Activated CD8-positive, alpha-beta memory T cell treated with anti-CD3 and anti-CD28 coated beads, Interleukin-2, amount 50 U/mL, for 1 hour (primary cell): ENCODE data around the gene RNF144B.
"Not testable (repeated sequence)": the region's sequence is repeated elsewhere in the genome, so short reads cannot be mapped to it uniquely, and the experiment has no call there.

Experiments used
- DNase-seq: peaks from one replicate; pipeline ENCODE4 v3.0.0-alpha.2; 2020; ENCODE audit errors: extremely low read depth

The RNF144B gene

DNA sequence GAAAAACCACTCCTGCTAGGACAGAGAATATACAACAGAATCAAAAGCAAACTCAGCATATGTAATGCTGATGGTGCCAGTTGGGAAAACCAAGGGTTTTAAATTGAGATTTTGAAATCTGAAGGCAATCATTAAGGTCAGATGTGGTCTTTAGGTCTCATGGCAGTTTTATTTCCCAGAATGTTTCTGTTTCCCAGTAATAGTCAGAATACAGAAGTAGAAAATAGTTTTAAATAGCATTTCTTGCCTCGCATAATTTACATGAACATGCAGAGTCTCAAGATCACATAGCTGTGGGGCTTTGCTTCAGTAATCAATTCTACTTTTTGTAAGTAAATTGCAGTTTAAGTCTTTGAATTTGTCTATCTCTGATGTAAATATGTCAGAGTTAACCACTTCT is 58.1 kb downstream of the RNF144B start:
- no peak for DNase-seq

DNA sequence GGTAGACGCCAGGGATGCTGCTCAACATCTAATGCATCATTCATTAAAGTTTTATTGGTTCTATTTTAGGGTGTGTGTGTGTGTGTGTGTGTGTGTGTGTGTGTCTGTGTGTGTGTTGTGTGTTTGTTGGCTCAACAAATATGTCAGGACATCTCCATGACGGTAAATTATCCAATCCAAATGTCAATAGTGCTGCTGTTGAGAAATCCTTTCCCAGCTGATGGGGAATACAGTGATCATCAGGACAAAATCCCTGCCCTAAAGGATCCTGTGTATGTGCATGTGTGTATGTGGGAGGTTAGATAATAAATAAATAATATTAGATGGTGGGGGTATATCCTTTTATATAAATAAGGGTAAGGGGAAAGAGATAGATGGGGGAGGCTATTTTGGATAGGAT is 59.6 kb downstream of the RNF144B start:
- no peak for DNase-seq

GRCh38 chr6:18447552-18447951 is 60.4 kb downstream of the RNF144B start:
- DNase-seq = no peak

DNA sequence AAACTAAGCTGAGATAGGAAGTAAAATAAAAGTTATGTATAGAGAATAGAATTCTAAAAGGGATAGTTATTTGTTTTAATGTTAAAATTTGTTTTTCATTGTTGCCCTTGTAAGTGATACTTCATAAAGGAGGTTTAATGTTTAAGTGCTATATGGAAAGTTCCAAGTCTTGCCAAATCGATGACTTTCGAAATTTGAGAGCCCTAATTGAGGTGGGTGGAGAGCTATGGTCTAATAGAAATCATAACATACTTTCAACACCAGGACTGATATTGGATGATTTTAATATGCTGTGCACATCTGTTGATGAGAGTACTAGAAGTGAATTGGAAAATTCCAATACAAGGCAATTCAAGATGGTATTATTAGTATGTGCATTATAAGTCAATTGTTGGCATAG is 64.6 kb downstream of the RNF144B start:
- no peak for DNase-seq

GRCh38 chr6:18454446-18454845 is 67.3 kb downstream of the RNF144B start:
- no peak for DNase-seq

DNA sequence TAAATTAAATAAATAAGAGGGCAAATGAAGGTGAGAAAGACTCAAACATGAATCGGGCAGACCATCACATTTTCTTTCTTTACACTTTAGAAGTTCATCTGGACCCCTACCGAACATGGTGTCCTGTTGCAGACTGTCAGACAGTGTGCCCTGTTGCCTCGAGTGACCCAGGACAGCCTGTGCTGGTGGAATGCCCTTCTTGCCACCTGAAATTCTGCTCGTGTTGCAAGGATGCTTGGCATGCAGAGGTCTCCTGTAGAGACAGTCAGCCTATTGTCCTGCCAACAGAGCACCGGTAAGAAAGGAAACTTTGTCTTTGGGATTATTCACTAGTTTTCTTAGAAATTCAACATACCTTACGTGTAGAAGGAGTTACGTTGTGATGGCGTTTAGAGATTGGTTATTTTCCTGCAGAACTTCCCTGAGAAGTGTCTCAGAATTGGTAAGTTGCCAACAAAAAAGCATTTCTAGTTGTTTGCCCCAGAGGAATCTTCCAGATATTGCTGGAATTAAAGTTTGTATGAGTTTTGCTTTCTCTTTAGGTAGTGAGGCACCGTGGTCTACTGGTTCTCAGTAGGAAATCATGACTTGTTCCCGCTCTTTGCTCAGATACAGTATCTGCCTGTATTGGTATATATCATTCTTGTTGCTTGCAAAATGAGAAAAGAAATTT is 70.1 kb downstream of the RNF144B start:
- DNase-seq = no peak

- DNase-seq = not testable (repeated sequence)
Observed at GRCh38 chr6:18458086-18458485, 70.9 kb downstream of the RNF144B start.

- no peak for DNase-seq
Observed at GRCh38 chr6:18463429-18463828, 76.3 kb downstream of the RNF144B start.

- DNase-seq = no peak
Observed at GRCh38 chr6:18464176-18464575, 77.0 kb downstream of the RNF144B start.

DNA sequence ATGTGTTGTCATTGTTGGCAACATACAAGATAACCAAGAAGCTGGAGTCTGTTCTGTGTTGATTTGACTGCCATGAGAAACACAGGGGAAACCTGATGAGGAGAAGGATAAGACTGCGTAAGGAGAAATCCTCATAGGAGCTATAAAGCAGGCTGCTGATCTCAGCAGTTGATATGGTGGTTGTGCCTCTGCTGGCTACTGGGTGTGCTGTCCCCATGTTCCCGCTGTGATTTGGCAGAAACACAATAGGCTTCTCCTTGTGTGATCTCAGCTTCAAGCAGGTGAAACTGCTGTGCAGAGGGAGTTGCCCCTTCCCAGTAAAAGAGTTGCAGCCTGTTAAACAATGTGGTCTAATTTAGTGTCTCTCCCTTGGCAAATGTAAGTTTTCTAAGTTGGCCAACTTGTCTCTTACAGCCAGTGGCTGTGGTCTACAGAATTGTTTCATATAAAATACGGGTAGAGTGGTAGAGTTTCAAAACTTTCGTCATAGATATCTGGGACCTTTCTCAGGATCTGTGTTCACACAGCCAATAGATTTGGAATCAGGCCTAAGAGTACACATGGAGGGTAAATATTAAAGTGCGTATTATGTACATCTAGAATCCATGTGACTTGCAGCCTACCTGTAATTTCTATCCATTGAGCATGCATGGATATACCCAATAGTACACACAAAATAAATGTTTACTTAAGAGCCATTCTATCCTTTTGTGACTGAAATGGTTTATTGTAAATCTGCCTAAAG is 78.4 kb downstream of the RNF144B start:
- DNase-seq = no peak

- no peak for DNase-seq
Observed at GRCh38 chr6:18467741-18468502, 80.8 kb downstream of the RNF144B start.

GRCh38 chr6:18468503-18468843 is 81.3 kb downstream of the RNF144B start:
- DNase-seq = no peak

- DNase-seq = no peak
Observed at GRCh38 chr6:18469536-18469935, 82.4 kb downstream of the RNF144B start.

DNA sequence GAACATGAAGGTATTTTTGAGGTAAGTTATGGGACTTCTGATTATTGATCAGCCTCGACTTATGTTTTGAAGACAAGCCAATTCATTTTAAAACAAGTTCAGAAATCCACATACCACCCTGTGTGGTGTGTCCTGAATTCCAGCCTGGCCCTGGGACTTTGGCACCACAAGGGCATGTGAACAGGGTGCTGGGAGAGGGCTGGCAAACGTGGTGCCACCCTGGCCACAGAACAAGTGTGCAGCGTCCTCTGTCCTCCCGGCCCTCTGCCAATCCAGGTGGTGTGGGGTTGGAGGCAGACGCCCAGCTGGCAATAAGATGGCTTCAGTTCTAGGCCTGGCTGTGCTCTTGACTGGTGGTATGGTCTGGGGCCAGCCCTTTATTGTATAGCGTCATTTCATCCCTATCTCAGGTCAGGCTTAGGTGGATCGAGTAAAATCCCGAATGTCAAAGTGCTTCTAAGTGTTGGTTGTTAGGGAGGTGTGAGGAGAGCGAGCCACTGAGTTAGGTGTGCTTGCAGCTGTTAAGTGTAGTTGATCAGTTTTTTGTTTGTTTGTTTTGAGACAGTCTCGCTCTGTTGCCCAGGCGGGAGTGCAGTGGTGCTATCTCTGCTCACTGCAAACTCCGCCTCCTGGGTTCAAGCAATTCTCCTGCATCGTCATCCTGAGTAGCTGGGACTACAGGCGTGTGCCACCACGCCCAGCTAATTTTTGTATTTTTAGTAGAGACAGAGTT is 84.2 kb downstream of the RNF144B start:
- no peak for DNase-seq

DNA sequence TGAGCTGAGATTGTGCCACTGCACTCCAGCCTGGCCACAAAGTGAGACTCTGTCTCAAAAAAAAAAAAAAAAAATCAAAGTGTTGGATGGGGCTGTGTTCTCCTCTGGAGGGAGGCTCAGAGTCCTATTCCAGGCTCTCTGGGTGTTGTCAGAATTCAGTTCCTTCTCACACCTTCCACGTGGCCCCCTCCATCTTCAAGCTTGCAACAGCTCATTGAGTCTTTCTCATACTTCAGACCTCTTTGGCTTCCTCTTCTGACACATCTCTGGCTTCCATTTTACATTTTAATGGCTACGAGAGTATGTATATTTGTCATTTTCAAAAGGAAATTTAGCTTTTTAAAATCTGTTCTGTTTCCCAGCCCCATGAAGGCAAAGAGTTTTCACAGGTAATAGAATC is 85.8 kb downstream of the RNF144B start:
- DNase-seq = no peak

GRCh38 chr6:18473755-18474154 is 86.6 kb downstream of the RNF144B start:
- no peak for DNase-seq

DNA sequence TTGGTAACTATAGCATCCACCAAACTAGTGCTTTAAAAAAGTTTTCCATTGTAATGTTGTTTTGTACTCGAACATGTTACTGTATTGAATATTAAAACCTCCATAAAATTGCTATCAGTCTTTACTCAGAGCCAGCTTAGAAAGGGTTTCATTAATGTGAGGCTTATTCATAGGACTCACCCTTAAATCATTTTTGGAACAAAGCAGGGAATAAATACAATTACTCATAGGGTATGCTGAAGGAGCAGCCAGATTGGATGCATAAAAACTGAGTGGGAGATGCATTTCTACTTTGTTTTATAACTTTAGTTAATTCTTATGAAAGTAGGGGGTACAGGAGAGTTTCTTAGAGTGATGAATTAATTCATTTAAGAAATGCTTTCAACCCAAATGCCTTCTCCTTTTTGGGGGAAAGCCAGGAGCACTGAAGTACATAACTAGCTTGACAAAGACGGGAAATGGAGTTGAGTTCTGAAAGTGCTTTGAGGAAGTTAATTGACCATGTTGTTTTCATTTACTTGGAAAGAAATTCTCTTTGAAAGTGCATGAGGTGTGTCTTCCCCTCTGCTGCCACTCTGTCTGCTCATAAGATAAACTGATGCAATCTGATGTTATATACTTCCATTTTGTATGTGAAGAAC is 90.3 kb downstream of the RNF144B start:
- DNase-seq = no peak

GRCh38 chr6:18478610-18479009 is 91.5 kb downstream of the RNF144B start:
- DNase-seq = no peak

- DNase-seq = no peak
Observed at GRCh38 chr6:18481870-18482269, 94.7 kb downstream of the RNF144B start.

- no peak for DNase-seq
Observed at GRCh38 chr6:18485660-18486435, 98.7 kb downstream of the RNF144B start.

GRCh38 chr6:18488004-18488403 is 100.9 kb downstream of the RNF144B start:
- DNase-seq = no peak
